ENCODE measurements around the gene MRM3.

MRM3 gene

DNA sequence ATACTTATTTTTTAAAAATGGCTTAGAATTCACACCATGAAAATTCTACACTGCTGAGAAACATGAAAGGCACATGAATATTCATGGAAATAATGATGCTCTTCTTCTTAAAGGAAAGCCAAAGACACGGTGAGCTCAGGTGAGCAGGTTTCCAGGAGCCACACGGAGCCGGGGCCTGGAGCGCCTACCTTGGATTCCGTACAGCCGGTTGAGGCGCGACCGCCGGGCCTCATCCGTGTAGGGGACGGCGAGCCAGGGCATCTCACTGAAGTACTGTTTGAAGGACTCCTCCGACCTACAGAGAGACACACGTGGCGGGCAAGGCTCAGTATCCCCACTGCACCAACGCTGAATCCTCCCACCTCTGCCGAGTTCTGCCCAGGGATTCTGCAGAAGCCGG is 37.1 kb downstream of the MRM3 start:
- no peaks in the 10 kb centered on the region for H3K36me3 ChIP-seq (ENCODE audit: insufficient read depth, low read length)
- no peaks in the 10 kb centered on the region for H3F3A ChIP-seq (ENCODE audit: low read depth)
- peaks cover 3% of the 10 kb centered on the region; the same call in 1 of the 2 replicates for H3K9me3 ChIP-seq (ENCODE audit: insufficient read depth, low read depth, low read length)
- H2AFZ ChIP-seq (ENCODE audit: low read length), result no peak overlapping the region
- H3K4me2 ChIP-seq (ENCODE audit: low read depth, low read length, poor library complexity, severe bottlenecking), result no peak overlapping the region
- no peaks in the 10 kb centered on the region for H4K20me1 ChIP-seq (ENCODE audit: insufficient read depth, low read length, poor library complexity, severe bottlenecking)
- no peak for TF ChIP-seq EZH2phosphoT487 (IDR thresholded peaks at IDR 0.05; ENCODE audit: borderline replicate concordance)
- TF ChIP-seq, protein P1, sequence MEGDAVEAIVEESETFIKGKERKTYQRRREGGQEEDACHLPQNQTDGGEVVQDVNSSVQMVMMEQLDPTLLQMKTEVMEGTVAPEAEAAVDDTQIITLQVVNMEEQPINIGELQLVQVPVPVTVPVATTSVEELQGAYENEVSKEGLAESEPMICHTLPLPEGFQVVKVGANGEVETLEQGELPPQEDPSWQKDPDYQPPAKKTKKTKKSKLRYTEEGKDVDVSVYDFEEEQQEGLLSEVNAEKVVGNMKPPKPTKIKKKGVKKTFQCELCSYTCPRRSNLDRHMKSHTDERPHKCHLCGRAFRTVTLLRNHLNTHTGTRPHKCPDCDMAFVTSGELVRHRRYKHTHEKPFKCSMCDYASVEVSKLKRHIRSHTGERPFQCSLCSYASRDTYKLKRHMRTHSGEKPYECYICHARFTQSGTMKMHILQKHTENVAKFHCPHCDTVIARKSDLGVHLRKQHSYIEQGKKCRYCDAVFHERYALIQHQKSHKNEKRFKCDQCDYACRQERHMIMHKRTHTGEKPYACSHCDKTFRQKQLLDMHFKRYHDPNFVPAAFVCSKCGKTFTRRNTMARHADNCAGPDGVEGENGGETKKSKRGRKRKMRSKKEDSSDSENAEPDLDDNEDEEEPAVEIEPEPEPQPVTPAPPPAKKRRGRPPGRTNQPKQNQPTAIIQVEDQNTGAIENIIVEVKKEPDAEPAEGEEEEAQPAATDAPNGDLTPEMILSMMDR (conservative IDR thresholded peaks at IDR 0.05; ENCODE audit: low read length), result no peak
- H3K79me2 ChIP-seq (ENCODE audit: insufficient read depth, low read length), result no peaks in the 10 kb centered on the region
- H3K4me1 ChIP-seq (ENCODE audit: insufficient read depth, low read length, poor library complexity, severe bottlenecking), result no peaks in the 10 kb centered on the region
- H3K4me3 ChIP-seq (ENCODE audit: low read length, poor library complexity, severe bottlenecking), result no peak overlapping the region
- H3K27me3 ChIP-seq (ENCODE audit: insufficient read depth, low read length, poor library complexity, severe bottlenecking), result no peaks in the 10 kb centered on the region
- no peak overlapping the region for H3K9ac ChIP-seq (ENCODE audit: low read depth, low read length, poor library complexity, severe bottlenecking)
- H3K9me2 ChIP-seq (replicated peaks; ENCODE audit: low read depth, low read length), result no peaks in the 10 kb centered on the region

DNA sequence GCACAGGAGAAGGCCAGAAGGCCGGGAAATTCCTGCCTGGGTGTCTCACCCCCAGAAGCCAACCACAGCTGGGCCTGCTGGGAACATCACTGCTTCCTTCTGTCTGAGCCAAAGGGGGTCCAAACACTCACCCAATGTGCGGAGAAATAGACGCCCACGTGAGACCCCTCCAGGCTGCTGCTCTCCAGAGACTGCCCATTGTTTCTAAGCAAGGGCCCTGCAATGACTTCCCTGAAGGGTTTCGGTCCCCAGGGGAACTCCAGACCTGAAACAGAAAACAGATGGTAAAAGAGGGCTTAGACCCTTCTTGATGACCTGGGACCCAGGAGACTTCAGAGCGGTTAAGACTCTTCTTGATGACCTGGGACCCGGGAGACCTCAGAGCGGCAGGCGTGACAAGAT is 41.3 kb downstream of the MRM3 start:
- TF ChIP-seq, protein P1 (conservative IDR thresholded peaks at IDR 0.05; ENCODE audit: low read length), result no peak
- no peak for TF ChIP-seq EZH2phosphoT487 (IDR thresholded peaks at IDR 0.05; ENCODE audit: borderline replicate concordance)
- Histone ChIP-seq H3K9me2 (replicated peaks; ENCODE audit: low read depth, low read length) (no peaks in the 10 kb centered on the region), H3K9ac (ENCODE audit: low read depth, low read length, poor library complexity, severe bottlenecking) (no peak overlapping the region), H3K4me2 (ENCODE audit: low read depth, low read length, poor library complexity, severe bottlenecking) (no peak overlapping the region), H4K20me1 (ENCODE audit: insufficient read depth, low read length, poor library complexity, severe bottlenecking) (no peaks in the 10 kb centered on the region), H3K36me3 (ENCODE audit: insufficient read depth, low read length) (no peaks in the 10 kb centered on the region), H3K9me3 (ENCODE audit: insufficient read depth, low read depth, low read length) (peaks cover 3% of the 10 kb centered on the region; the same call in 1 of the 2 replicates), H3K4me3 (ENCODE audit: low read length, poor library complexity, severe bottlenecking) (no peak overlapping the region), H3K4me1 (ENCODE audit: insufficient read depth, low read length, poor library complexity, severe bottlenecking) (no peaks in the 10 kb centered on the region), H3K79me2 (ENCODE audit: insufficient read depth, low read length) (no peaks in the 10 kb centered on the region), H2AFZ (ENCODE audit: low read length) (no peak overlapping the region), H3K27me3 (ENCODE audit: insufficient read depth, low read length, poor library complexity, severe bottlenecking) (no peaks in the 10 kb centered on the region), H3F3A (ENCODE audit: low read depth) (no peaks in the 10 kb centered on the region)

DNA sequence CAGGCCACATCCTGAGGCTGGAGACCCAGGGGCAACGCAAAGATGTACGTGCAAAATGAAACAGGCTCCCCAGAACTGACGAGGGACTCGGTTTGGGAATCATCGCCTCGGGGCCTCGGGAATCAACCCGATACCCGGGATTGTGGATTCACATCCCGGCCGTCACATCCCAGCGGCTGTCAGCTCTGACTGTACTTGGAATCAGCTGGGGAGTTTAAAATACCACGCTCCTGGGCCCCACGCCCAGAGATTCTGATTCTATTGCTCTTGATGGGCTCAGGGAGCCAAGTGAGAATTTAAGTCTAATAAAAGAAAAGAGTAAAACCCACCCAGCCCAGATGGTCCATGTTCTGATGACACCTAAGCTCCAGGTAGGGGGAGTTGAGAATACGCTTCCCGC is 42.2 kb downstream of the MRM3 start:
- no peak for TF ChIP-seq EZH2phosphoT487 (IDR thresholded peaks at IDR 0.05; ENCODE audit: borderline replicate concordance)
- TF ChIP-seq, protein P1 (conservative IDR thresholded peaks at IDR 0.05; ENCODE audit: low read length), result no peak
- no peak overlapping the region for H2AFZ ChIP-seq (ENCODE audit: low read length)
- H3K9me2 ChIP-seq (replicated peaks; ENCODE audit: low read depth, low read length), result no peaks in the 10 kb centered on the region
- H3K4me1 ChIP-seq (ENCODE audit: insufficient read depth, low read length, poor library complexity, severe bottlenecking), result no peaks in the 10 kb centered on the region
- no peaks in the 10 kb centered on the region for H3K79me2 ChIP-seq (ENCODE audit: insufficient read depth, low read length)
- H3K9me3 ChIP-seq (ENCODE audit: insufficient read depth, low read depth, low read length), result peaks cover 3% of the 10 kb centered on the region; the same call in 1 of the 2 replicates
- H3K4me2 ChIP-seq (ENCODE audit: low read depth, low read length, poor library complexity, severe bottlenecking), result no peak overlapping the region
- H3K36me3 ChIP-seq (ENCODE audit: insufficient read depth, low read length), result no peaks in the 10 kb centered on the region
- no peak overlapping the region for H3K4me3 ChIP-seq (ENCODE audit: low read length, poor library complexity, severe bottlenecking)
- H3K27me3 ChIP-seq (ENCODE audit: insufficient read depth, low read length, poor library complexity, severe bottlenecking), result no peaks in the 10 kb centered on the region
- H3F3A ChIP-seq (ENCODE audit: low read depth), result no peaks in the 10 kb centered on the region
- no peak overlapping the region for H3K9ac ChIP-seq (ENCODE audit: low read depth, low read length, poor library complexity, severe bottlenecking)
- no peaks in the 10 kb centered on the region for H4K20me1 ChIP-seq (ENCODE audit: insufficient read depth, low read length, poor library complexity, severe bottlenecking)

All from Loucy (cell line).